Stimulated activated CD4-positive, alpha-beta T cell treated with anti-CD3 and anti-CD28 coated beads, Interleukin-15, amount 100 ng/mL, for 1 hour (primary cell): Measurements from ENCODE around the gene HAND1.

Experiments
- DNase-seq, 2 donors: peaks; one replicate each; pipeline ENCODE4 v3.0.0-alpha.2; 2020; ENCODE audit warnings: low read depth in 1 of 2, low spot score in 1 of 2

The HAND1 gene

GRCh38 chr5:154479944-154480750 is 2.1 kb upstream of the HAND1 start:
- no peak for DNase-seq

GRCh38 chr5:154479160-154479943 is 1.3 kb upstream of the HAND1 start:
- DNase-seq, result no peak

- DNase-seq, result no peak
Observed at GRCh38 chr5:154478752-154479159, 729 bp upstream of the HAND1 start.

- no peak for DNase-seq
Observed at GRCh38 chr5:154477382-154478223, 424 bp downstream of the HAND1 start.

GRCh38 chr5:154476354-154477205 is 1.4 kb downstream of the HAND1 start:
- DNase-seq, result no peak

- no peak for DNase-seq
Observed at GRCh38 chr5:154475591-154476353, 2.3 kb downstream of the HAND1 start.

GRCh38 chr5:154474396-154475334 is 3.4 kb downstream of the HAND1 start:
- DNase-seq, result no peak

- DNase-seq, result no peak
Observed at GRCh38 chr5:154473581-154474283, 4.3 kb downstream of the HAND1 start.

GRCh38 chr5:154472871-154473580 is 5.0 kb downstream of the HAND1 start:
- no peak for DNase-seq

- DNase-seq, result no peak
Observed at GRCh38 chr5:154470947-154471870, 6.8 kb downstream of the HAND1 start.

GRCh38 chr5:154470137-154470536 is 7.9 kb downstream of the HAND1 start:
- DNase-seq, result no peak

- DNase-seq, result peak; percentile 51 to 74
Observed at GRCh38 chr5:154467655-154468354, 10.2 kb downstream of the HAND1 start.

GRCh38 chr5:154466671-154467070 is 11.4 kb downstream of the HAND1 start:
- no peak for DNase-seq

- no peak for DNase-seq
Observed at GRCh38 chr5:154466147-154466546, 11.9 kb downstream of the HAND1 start.

- DNase-seq, result no peak
Observed at GRCh38 chr5:154465169-154465568, 12.9 kb downstream of the HAND1 start.

GRCh38 chr5:154464438-154464837 is 13.6 kb downstream of the HAND1 start:
- no peak for DNase-seq
